ENCODE data around the gene ST8SIA5. TPM values are rescaled to one million over a fixed set of nuclear protein-coding genes. Genes with fewer than 3 reads are reported as not detected.
"Not testable (repeated sequence)": the region's sequence is repeated elsewhere in the genome, so short reads cannot be mapped to it uniquely, and the experiment has no call there.

Gene ST8SIA5
- polyA plus RNA-seq (0.92 and 0.93 TPM in 2 replicates), polyA minus RNA-seq (1.2 and 1.3 TPM in 2 replicates)

- Histone ChIP-seq H3K27ac (ENCODE audit: low read length) (no peak within 1 kb of the TSS), H3K36me3 (ENCODE audit: insufficient read depth, low read length) (no peaks in the 10 kb centered on the region), H3K9me2 (ENCODE audit: insufficient read depth, low read length) (no peaks in the 10 kb centered on the region), H3K9ac (ENCODE audit: low read length) (peak within 1 kb of the TSS; percentile 44), H4K20me1 (ENCODE audit: insufficient read depth) (no peaks in the 10 kb centered on the region), H3F3A (ENCODE audit: insufficient read depth, low read length, poor library complexity, severe bottlenecking) (no peaks in the 10 kb centered on the region), H2AFZ (ENCODE audit: low read depth, low read length) (no peak within 1 kb of the TSS), H3K79me2 (replicated peaks; ENCODE audit: insufficient read depth, low read length) (no peaks in the 10 kb centered on the region), H3K4me2 (ENCODE audit: low read length) (peak within 1 kb of the TSS; percentile 65), H3K9me3 (ENCODE audit: low read length) (no peaks in the 10 kb centered on the region), H3K27me3 (ENCODE audit: insufficient read depth, low read depth, low read length) (peaks cover 55% of the 10 kb centered on the region), H3K4me3 (ENCODE audit: low read length) (peak within 1 kb of the TSS; percentile 71)
- TF ChIP-seq TAF1 (IDR thresholded peaks at IDR 0.05; ENCODE audit: low read depth) (no peak), POLR2AphosphoS5 (IDR thresholded peaks at IDR 0.05) (no peak), MXI1 (conservative IDR thresholded peaks at IDR 0.05; ENCODE audit: poor library complexity, severe bottlenecking) (no peak), CTCF (IDR thresholded peaks at IDR 0.05; ENCODE audit: poor library complexity, severe bottlenecking) (no peak), SMC3 (conservative IDR thresholded peaks at IDR 0.05; ENCODE audit: poor library complexity) (no peak), EP300 (conservative IDR thresholded peaks at IDR 0.05; ENCODE audit: poor library complexity, severe bottlenecking) (no peak), EZH2 (IDR thresholded peaks at IDR 0.05; ENCODE audit: borderline replicate concordance, insufficient read depth, low read length, poor library complexity, severe bottlenecking) (no peak), RAD21 (conservative IDR thresholded peaks at IDR 0.05) (no peak), REST (IDR thresholded peaks at IDR 0.05; ENCODE audit: borderline replicate concordance) (no peak)
Measured at GRCh38 chr18:46756559-46757201, at the start of gene ST8SIA5. Gene ST8SIA5 (minus strand): TSS chr18:46757053. CDS start chr18:46756508, 545 bp downstream.

GRCh38 chr18:46795945-46796344, 39.1 kb upstream of the ST8SIA5 start:
- not testable (repeated sequence) for H3K36me3 ChIP-seq (ENCODE audit: insufficient read depth, low read length); H3K9me2 ChIP-seq (ENCODE audit: insufficient read depth, low read length); H3K9me3 ChIP-seq (ENCODE audit: low read length); H3K27me3 ChIP-seq (ENCODE audit: insufficient read depth, low read depth, low read length); H3F3A ChIP-seq (ENCODE audit: insufficient read depth, low read length, poor library complexity, severe bottlenecking); H3K27ac ChIP-seq (ENCODE audit: low read length); H3K9ac ChIP-seq (ENCODE audit: low read length); H3K79me2 ChIP-seq (replicated peaks; ENCODE audit: insufficient read depth, low read length); H3K4me3 ChIP-seq (ENCODE audit: low read length); H3K4me2 ChIP-seq (ENCODE audit: low read length); H2AFZ ChIP-seq (ENCODE audit: low read depth, low read length); H4K20me1 ChIP-seq (ENCODE audit: insufficient read depth)

Data from neural cell (in vitro differentiated cells).